T-helper 9 cell (primary cell): Measurements from ENCODE around the gene GCHFR.

Experiments
- DNase-seq: peaks from one replicate; pipeline ENCODE4 v3.0.0-alpha.2; 2020

GCHFR gene

DNA sequence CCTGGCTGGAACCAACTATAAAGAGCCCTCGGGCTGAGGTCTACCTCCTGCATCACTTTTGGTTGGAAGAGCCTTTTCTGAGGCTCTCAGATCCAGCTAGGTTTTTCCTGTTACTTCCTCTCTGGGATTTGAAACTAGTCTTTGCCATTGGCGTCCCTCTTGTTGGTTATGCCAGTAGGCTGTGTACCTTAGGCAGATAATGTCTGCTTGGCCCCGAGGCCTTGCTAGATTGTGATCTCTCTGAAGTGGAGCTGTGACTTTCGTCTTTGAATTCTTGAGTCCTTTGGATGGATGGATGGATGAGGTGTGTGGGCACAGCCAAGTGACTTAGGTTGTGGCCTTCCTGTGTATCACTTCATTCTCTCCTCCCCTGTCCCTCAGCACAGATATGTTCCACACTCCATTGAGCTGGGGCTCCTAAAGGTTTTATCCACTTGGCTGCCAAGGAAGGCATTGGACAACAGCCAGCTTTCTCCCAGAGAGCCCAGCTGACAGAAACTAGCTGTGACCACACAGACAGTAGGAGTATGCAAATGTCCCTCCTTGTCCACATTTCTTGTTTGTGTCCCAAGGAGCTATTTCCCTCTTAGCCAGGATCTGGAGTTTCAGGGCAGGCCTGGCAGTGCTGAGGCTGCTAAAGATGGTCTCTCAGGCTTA is 51.3 kb downstream of the GCHFR start:
- DNase-seq, result no peak
